Measurements from ENCODE around the gene KRTAP5-4.
"Not testable (repeated sequence)": the region's sequence is repeated elsewhere in the genome, so short reads cannot be mapped to it uniquely, and the experiment has no call there.

KRTAP5-4 gene

GRCh38 chr11:1637628-1638027 lies 15.7 kb upstream of the KRTAP5-4 start:
- DNase-seq (ENCODE audit: low read depth) = no peak

GRCh38 chr11:1636291-1636950 lies 14.5 kb upstream of the KRTAP5-4 start:
- no peak for DNase-seq (ENCODE audit: low read depth)

DNA sequence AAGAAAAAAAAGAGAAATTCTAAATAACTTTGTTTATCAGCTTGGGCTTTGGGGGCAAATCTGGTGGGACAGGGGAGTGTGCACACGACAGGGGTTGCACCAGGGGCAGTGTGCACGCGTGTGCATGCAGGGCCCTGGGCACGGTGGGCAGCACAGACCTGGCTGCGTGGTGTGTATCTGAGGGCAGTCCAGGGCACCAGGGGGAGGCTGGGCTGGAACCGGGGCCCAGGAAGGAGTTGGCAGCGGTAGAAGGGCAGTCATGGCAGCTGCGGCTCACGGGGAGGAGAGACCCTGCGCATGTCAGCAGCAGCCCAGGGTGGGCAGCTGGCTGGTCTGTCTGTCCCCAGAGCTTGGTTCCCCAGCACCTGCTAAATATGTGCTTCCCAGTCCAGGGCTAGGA lies 11.9 kb upstream of the KRTAP5-4 start:
- DNase-seq (ENCODE audit: low read depth) = no peak

GRCh38 chr11:1632053-1632714 lies 10.2 kb upstream of the KRTAP5-4 start:
- DNase-seq (ENCODE audit: low read depth) = no peak

GRCh38 chr11:1631066-1631568 lies 9.2 kb upstream of the KRTAP5-4 start:
- no peak for DNase-seq (ENCODE audit: low read depth)

DNA sequence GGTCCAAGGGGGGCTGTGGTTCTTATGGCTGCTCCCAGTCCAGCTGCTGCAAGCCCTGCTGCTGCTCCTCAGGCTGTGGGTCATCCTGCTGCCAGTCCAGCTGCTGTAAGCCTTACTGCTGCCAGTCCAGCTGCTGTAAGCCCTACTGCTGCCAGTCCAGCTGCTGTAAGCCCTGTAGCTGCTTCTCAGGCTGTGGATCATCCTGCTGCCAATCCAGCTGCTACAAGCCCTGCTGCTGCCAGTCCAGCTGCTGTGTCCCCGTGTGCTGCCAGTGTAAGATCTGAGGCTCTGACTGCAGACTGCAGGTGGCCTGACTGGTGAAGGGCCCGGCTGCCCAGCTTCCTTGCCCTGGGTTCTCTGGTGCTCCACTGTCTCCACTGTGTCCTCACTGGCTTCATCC lies 8.3 kb upstream of the KRTAP5-4 start:
- no peak for DNase-seq (ENCODE audit: low read depth)

DNA sequence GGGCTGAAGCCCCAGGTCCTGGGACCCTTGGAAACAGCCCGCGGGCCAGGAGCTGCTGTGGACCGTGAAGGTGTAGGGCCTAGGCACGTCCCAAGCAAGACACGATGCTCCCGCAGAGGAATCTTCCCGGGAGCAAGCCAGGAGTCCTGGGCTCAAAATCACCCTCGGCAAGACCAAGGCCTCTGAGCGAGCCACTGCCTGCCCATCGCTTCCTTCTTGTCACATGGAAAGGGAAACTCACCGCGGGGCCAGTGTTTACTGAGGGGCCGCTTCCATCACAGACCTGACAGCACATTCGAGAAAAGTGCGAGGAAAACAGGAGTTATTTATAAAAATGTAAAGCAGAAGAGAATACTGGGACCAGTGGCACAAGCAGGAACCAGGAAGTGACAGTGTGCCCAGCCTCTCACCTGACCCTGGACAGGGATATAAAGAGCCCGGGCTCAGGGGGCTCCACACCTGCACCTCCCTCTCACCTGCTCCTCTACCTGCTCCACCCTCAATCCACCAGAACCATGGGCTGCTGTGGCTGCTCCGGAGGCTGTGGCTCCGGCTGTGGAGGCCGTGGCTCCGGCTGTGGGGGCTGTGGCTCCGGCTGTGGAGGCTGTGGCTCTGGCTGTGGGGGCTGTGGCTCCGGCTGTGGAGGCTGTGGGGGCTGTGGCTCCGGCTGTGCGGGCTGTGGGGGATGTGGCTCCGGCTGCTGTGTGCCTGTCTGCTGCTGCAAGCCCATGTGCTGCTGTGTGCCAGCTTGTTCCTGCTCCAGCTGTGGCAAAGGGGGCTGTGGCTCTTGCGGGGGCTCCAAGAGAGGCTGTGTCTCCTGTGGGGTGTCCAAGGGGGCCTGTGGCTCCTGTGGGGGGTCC lies 7.6 kb upstream of the KRTAP5-4 start, which contains the start of gene KRTAP5-5:
TSS of gene KRTAP5-5 (plus strand) at position 450 of the 860 bp plus-strand sequence. CDS start at position 516, 66 bp downstream.
- DNase-seq (ENCODE audit: low read depth) = no peak

DNA sequence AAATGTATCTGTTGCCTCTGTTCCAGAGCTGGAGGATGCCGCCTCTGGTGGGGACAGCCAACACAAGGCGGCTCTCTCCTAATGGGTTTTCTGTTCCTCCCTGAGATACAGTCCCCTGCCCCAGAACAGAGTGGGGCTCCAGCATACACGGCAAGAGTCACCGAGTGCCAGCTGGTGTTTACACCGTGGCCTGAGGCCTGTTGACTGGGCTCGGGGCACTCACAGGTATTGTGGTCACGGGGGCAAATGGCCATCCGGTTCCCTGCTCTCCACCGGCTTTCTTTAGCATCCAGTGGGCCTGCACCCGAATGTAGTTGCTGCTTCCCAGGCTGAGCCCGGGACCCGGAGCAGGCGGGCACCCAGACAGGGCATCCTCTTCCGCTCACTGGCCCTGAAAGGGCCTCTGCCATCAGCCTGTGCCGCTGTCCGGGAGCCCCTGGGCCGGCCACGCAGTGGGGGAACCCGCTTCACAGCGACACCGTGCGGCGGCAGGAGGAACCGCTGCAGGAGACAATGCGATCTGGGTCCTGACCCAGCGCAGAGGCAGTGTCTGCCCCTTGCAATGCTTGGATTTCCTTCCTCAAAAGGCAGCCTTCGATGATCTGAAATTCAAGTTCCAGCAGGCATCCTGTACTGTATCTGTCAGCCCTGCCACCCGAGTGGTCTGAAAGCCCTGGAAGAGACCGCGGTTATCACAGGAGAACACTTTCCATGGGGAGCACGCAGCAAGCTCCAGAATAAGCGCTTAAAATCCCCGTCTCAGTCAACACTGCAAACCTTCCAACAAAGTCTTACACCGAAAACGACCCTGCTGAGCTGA lies 6.8 kb upstream of the KRTAP5-4 start:
- peak; percentile 42 for DNase-seq (ENCODE audit: low read depth)

DNA sequence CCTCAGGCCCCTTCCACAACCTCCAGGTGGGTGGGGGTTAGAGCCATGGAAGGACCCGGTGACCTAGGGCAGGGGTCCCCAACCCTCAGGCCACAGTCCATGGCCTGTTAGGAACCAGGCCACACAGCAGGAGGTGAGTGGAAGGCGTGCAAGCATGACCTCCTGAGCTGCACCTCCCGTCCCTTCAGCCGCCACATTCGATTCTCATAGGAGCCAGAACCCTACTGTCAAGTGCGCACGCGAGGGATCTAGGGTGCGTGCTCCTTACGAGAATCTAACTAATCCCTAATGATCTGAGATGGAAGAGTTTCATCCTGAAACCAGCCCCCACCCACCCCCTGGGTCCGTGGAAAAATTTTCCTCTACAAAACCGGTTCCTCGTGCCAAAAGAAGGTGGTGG lies 3.6 kb upstream of the KRTAP5-4 start:
- no peak for DNase-seq (ENCODE audit: low read depth)

DNA sequence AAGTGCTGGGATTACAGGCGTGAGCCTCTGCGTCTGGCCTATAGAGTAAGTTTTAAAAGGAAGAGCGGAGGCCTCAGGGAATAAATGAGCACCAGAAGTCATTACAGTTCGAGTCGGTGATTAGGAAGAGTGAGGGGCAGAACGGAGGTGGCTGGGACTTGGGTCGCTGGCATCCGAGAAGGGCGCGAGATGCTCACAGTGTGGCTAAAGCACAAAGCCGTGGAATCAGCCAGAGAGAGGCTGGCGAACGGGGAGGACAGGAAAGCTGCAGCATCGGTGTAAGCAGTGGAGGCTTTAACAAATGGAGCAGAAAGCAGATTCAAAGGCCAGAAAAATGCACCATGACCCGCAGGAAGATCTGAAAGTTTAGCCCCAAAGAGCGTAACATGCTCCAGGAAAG lies 2.7 kb upstream of the KRTAP5-4 start:
- no peak for DNase-seq (ENCODE audit: low read depth)

DNA sequence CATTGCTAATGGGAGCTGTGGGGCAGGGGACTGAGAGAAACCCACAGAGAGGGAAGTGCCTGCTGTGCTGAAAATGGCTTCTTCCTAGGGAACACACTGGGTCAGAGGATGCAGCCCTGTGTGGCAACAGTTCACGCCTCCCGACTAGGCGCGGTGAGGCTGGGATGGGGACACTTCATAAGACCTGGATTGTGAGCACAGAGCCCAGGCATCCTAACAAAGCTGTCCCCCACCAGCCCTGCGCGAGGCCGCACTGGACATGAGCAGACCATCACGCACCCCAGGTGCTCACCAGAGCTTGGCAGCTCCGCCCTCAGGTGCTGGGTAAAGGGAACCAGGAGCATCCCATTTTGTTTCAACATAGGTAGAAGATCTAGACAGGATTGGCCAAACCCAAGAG lies 1.8 kb upstream of the KRTAP5-4 start:
- no peak for DNase-seq (ENCODE audit: low read depth)

DNA sequence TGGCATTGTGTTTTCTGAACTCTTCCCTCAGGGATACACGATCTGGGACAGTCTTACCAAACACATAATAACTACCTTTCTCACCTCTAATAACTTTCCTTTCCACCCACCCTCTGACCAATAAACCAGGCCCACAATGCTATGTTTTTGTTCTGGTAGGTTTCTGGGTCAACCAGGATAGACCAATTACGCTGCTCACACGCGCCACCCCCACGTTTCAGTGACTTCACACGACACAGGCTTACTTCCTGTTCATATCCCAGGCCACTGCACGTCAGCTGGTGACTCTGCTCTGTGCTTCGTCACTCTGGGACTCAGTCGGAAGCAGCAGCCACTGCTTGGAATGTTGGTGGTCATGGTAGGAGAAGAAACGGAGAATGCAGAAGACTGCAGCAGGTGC lies 2.5 kb downstream of the KRTAP5-4 start:
- no peak for DNase-seq (ENCODE audit: low read depth)

DNA sequence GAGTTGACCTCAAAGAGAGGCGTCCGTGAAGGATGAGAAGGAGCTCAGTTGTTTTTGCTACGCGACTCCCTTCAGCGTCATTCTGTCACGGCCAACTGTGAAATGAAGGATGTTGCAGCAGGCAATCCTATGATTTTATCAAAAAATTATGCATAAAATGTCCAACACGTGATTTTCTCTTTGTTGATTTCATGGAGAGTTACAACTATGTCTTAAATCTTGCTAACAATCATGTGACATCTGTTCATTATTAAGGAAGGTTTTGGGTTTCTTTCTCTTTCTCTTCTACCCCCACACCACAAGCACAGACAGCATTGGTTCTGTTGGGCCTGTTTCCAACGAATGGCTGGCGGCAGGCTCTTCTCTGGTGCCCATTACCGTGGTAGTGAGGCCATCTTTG lies 3.7 kb downstream of the KRTAP5-4 start:
- DNase-seq (ENCODE audit: low read depth) = no peak

- DNase-seq (ENCODE audit: low read depth) = no peak
Measured at GRCh38 chr11:1608363-1608762, 13.6 kb downstream of the KRTAP5-4 start, which contains the start of gene KRTAP5-3. Gene KRTAP5-3, minus strand, starts transcription at chr11:1608463. Its CDS starts 78 bp downstream, at chr11:1608385.

- not testable (repeated sequence) for DNase-seq (ENCODE audit: low read depth)
Measured at GRCh38 chr11:1607901-1608300, 14.0 kb downstream of the KRTAP5-4 start.

DNA sequence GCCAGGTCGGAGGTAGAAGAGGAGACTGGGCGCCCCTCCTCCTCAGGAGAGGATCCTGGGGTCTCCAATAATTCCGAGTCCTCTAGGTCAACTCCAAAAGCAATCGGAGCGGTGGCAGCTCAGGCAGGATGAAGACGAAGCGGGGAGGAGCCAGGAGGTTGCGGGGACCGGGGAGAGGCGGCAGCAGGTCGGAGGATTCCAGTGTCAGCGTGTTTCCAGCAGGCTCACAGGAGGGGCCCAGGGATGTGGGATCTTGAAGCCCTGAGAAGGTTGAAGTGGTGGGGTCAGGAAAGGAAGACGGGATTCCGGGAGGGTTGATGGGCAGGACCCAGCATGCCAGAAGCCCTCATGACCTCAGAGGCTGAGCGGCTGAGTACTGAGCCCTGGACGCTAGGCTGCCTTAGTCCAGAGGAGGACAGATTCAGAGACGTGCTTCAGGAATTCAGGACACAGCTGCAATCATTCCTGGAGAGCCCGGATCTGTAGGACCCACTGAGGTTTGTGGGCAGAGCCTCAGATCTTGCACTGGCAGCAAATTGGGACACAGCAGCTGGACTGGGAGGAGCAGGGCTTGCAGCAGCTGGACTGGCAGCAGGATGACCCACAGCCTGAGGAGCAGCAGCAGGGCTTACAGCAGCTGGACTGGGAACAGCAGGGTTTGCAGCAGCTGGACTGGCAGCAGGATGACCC lies 14.6 kb downstream of the KRTAP5-4 start:
- DNase-seq (ENCODE audit: low read depth) = not testable (repeated sequence)

- DNase-seq (ENCODE audit: low read depth) = not testable (repeated sequence)
Measured at GRCh38 chr11:1605923-1606322, 16.0 kb downstream of the KRTAP5-4 start.

- DNase-seq (ENCODE audit: low read depth) = no peak
Measured at GRCh38 chr11:1604711-1605110, 17.2 kb downstream of the KRTAP5-4 start.

DNA sequence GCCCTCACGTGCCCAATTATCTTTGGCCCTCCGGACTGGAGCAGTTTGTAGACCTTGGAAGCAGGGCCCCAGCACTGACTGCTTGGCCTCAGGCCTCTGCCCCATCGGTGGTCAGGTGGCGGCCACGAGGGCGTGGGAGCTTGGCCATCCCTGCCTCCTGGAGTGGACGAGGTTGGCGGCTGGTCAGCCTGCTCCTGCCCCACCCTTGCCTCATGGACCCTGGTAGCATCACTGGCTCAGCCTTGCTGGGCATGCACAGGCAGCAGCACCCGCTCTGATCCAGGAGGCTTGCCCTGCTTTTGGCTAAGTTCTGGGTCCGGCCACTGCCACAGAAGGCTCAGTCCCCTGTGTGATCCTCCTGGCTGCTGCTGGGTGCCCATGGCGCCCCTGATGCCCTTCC lies 17.8 kb downstream of the KRTAP5-4 start:
- no peak for DNase-seq (ENCODE audit: low read depth)

GRCh38 chr11:1603629-1604028 lies 18.3 kb downstream of the KRTAP5-4 start:
- no peak for DNase-seq (ENCODE audit: low read depth)

GRCh38 chr11:1601663-1602062 lies 20.3 kb downstream of the KRTAP5-4 start:
- not testable (repeated sequence) for DNase-seq (ENCODE audit: low read depth)

Data from activated T-helper 1 cell treated with Interleukin-2 at 50 U/mL for 16 hours (primary cell).